Adrenal gland (tissue), 12 donors: ENCODE results near the gene NSRP1. TPM values are rescaled to one million over a fixed set of nuclear protein-coding genes. Genes with fewer than 3 reads are reported as not detected.
"Not testable (repeated sequence)": the region's sequence is repeated elsewhere in the genome, so short reads cannot be mapped to it uniquely, and the experiment has no call there.

Experiments used
- DNase-seq, 7 donors: peaks; one replicate each; pipeline ENCODE4 v3.0.0-alpha.2; 2019 to 2020
- H3K27ac ChIP-seq, 5 donors: fragments of 200-600 bp; sonication (generic) in 4 of 5; 1 replicate in 3 of 5; 2 replicates in 2 of 5; pipeline versions ENCODE4 v1.5.1 to v1.8.0; 2016 to 2020; ENCODE audit warnings: mild to moderate bottlenecking in 1 of 5
- H3K27me3 ChIP-seq: fragments of 200-600 bp; 2 replicates; pipeline ENCODE4 v1.8.0; 2021
- H3K36me3 ChIP-seq, 2 donors: fragments of 200-600 bp; replicated peaks in 1 of 2; 1 replicate in 1 of 2; 2 replicates in 1 of 2; pipeline versions ENCODE4 v1.5.1 to v1.8.0; 2018 to 2022
- H3K4me1 ChIP-seq, 2 donors: fragments of 200-600 bp; replicated peaks in 1 of 2; 1 replicate in 1 of 2; 2 replicates in 1 of 2; pipeline versions ENCODE4 v1.5.1 to v1.8.0; 2018 to 2021
- H3K4me3 ChIP-seq, 4 donors: fragments of 200-600 bp; sonication (generic) in 3 of 4; one replicate each; pipeline ENCODE4 v1.5.1; 2016 to 2018
- H3K9me3 ChIP-seq, 3 donors: fragments of 200-600 bp; sonication (generic) in 1 of 3; replicated peaks in 1 of 3; 1 replicate in 2 of 3; 2 replicates in 1 of 3; pipeline versions ENCODE4 v1.5.1 to v1.8.0; 2016 to 2021
- POLR2A ChIP-seq, 2 donors: fragments of 450-650 bp; IDR thresholded peaks; one replicate each; pipeline ENCODE4 v1.6.1; 2017; ENCODE audit warnings: antibody characterized with exemption in 2 of 2, mild to moderate bottlenecking in 2 of 2, moderate library complexity in 1 of 2
- WGBS, 4 donors: extraction: QIAGEN DNeasy Blood & Tissue Kit in 2 of 4; methylation state at CpG; one replicate each; pipeline versions ENCODE4 v1.1.5 to v1.1.7; 2013 to 2017; 5-methylcytosine and 5-hydroxymethylcytosine counted together
- intact Hi-C, 2 donors: fragments of 100-400 bp; cut with DNase I; formaldehyde crosslinking; loops; one replicate each; pipeline versions ENCODE4 v1.14.1 to v1.15.0; 2022 to 2023
- polyA plus RNA-seq, 3 donors: library from polyadenylated mRNA; stranded (reverse); fragments of 200-250 nt in 2 of 3; fragments of 350-450 nt in 1 of 3; fragmentation: Illumina TruSeq in 1 of 3; extraction: RNeasy Lipid Tissue Mini Kit (QIAGEN cat#74804) in 1 of 3; gene quantifications; one replicate each; pipeline ENCODE4 v1.2.3, GENCODE V29; 2013 to 2014
- total RNA-seq, 9 donors: library from RNA; depleted of rRNA in 4 of 9; stranded (reverse); fragments of >200 nt in 4 of 9; fragments of 120-200 nt in 1 of 9; fragmentation: NEBNext Ultra II Directional in 1 of 9; extraction: Animal tissue kit (Norgen Biotek cat#: 25700) in 1 of 9; gene quantifications; one replicate each; pipeline versions ENCODE4 v1.1.0 to v1.2.4, GENCODE V29; 2013 to 2023
- TF ChIP-seq, protein P1 (sequence below), 6 experiments: fragments of 450-650 bp in 4 of 6; fragments of 200-600 bp in 2 of 6; sonication (generic) in 1 of 6; IDR thresholded peaks; 1 replicate in 5 of 6; 2 replicates in 1 of 6; pipeline versions ENCODE4 v1.5.1 to v1.8.0; 2016 to 2021; ENCODE audit warnings: antibody characterized with exemption in 6 of 6, mild to moderate bottlenecking in 2 of 6, moderate library complexity in 1 of 6
- donor health status: healthy with polysubstance abuse.
- donor health status: Bipolar disorder and iron deficiency.
- donor health status: DM: yes; HTN: yes; CAD: no.
- donor health status: DM: no; HTN: no; CAD: no.
- donor health status: DM: no; HTN: no; CAD: no.
- donor health status: DM: yes; HTN: yes; CAD: no.

Gene NSRP1
- total and polyA plus RNA-seq, 12 donors = 8.9 to 63.6 (median 22.1) TPM

DNA sequence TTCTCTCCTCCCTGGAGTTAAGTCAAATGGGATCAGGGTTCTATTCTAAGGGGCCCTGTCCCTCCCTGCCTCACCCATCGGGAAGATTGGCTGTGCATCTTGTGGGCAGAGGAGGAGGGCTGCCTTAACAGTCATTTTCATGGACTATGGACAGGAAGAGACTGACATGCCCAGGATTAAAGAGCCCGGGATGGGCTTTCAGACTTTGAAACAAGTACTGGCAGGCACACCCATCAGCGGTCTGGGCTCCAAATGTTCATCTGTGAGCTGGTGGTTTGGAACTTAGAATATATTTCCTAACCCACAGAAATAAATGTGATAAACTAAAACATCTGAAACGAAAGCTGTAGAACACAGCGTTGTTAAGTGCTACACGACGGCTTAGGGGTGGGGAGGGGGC is 112.4 kb downstream of the NSRP1 start:
- 75 to 87% (median 81%) methylated on average over 7 of the region's 7 CpGs for WGBS, 4 donors
- intact Hi-C loops = no loop called here
- Histone ChIP-seq H3K9me3 (no peaks in the 10 kb centered on the region), H3K27ac (no peak overlapping the region), H3K4me1 (no peaks in the 10 kb centered on the region), H3K27me3 (no peaks in the 10 kb centered on the region), H3K36me3 (no peaks in the 10 kb centered on the region), H3K4me3 (no peak overlapping the region)
- TF ChIP-seq, protein P1, sequence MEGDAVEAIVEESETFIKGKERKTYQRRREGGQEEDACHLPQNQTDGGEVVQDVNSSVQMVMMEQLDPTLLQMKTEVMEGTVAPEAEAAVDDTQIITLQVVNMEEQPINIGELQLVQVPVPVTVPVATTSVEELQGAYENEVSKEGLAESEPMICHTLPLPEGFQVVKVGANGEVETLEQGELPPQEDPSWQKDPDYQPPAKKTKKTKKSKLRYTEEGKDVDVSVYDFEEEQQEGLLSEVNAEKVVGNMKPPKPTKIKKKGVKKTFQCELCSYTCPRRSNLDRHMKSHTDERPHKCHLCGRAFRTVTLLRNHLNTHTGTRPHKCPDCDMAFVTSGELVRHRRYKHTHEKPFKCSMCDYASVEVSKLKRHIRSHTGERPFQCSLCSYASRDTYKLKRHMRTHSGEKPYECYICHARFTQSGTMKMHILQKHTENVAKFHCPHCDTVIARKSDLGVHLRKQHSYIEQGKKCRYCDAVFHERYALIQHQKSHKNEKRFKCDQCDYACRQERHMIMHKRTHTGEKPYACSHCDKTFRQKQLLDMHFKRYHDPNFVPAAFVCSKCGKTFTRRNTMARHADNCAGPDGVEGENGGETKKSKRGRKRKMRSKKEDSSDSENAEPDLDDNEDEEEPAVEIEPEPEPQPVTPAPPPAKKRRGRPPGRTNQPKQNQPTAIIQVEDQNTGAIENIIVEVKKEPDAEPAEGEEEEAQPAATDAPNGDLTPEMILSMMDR (IDR thresholded peaks at IDR 0.05) = no peak
- no peak for TF ChIP-seq POLR2A (IDR thresholded peaks at IDR 0.05)
- DNase-seq = no peak

DNA sequence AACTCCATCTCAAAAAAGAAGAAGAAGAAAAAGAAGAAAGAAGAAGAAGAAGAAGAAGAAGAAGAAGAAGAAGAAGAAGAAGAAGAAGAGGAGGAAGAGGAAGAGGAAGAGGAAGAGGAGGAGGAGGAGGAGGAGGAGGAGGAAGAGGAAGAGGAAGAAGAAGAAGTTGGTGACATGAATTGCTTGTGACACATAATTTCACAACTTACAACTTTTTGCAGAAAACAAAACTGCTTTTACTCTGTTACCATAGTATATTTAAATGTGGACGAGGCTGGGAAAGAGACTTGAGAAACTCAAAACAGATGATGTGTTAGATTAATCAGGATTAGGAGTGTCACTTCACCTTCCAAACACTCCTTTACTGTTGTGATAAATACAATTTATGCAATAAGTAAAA is 113.4 kb downstream of the NSRP1 start:
- 66 to 83% (median 74%) methylated on average over 1 of the region's 1 CpG for WGBS, 4 donors
- not testable (repeated sequence) for H3K27me3 ChIP-seq

DNA sequence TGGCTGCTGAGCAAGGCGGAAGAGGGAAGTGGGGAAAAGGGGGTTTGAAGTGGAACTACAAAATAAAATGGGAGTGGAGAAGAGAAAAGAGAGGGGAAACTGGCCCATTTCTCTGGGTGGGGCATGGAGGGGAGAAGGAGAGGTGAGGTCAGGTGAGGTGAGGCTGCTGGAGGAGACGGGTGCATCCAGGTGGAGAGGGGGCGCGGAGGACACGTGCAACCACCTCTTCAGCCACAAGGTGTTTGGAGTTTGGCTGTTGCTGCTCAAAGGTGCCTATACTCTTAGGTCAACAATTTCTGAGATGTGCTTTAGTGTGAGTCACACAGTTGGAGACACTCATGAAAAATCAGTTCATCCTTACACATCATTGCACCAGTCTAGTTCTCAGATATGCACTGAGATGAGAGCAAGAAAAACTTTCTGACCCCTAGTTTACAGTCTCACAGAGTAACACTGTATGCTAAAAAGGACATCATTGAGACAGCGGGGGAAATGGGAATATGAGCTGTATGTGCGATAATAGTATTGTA is 114.0 kb downstream of the NSRP1 start:
- Histone ChIP-seq H3K9me3 (no peaks in the 10 kb centered on the region), H3K4me3 (no peak overlapping the region), H3K27me3 (peaks cover 5% of the 10 kb centered on the region), H3K27ac (no peak overlapping the region), H3K36me3 (no peaks in the 10 kb centered on the region), H3K4me1 (peaks cover 4 to 5% of the 10 kb centered on the region in 2 donors)
- WGBS, 4 donors = 86 to 93% (median 91%) methylated on average over 7 of the region's 7 CpGs
- no peak for DNase-seq
- intact Hi-C loops = no loop called here
- TF ChIP-seq, protein P1 (IDR thresholded peaks at IDR 0.05) = no peak
- no peak for TF ChIP-seq POLR2A (IDR thresholded peaks at IDR 0.05)

More for the DNA sequence above, 113.4 kb downstream of the NSRP1 start:
- H3K9me3 ChIP-seq, H3K27ac ChIP-seq, DNase-seq, intact Hi-C loops, H3K36me3 ChIP-seq, H3K4me3 ChIP-seq, H3K4me1 ChIP-seq: not testable (repeated sequence)

DNA sequence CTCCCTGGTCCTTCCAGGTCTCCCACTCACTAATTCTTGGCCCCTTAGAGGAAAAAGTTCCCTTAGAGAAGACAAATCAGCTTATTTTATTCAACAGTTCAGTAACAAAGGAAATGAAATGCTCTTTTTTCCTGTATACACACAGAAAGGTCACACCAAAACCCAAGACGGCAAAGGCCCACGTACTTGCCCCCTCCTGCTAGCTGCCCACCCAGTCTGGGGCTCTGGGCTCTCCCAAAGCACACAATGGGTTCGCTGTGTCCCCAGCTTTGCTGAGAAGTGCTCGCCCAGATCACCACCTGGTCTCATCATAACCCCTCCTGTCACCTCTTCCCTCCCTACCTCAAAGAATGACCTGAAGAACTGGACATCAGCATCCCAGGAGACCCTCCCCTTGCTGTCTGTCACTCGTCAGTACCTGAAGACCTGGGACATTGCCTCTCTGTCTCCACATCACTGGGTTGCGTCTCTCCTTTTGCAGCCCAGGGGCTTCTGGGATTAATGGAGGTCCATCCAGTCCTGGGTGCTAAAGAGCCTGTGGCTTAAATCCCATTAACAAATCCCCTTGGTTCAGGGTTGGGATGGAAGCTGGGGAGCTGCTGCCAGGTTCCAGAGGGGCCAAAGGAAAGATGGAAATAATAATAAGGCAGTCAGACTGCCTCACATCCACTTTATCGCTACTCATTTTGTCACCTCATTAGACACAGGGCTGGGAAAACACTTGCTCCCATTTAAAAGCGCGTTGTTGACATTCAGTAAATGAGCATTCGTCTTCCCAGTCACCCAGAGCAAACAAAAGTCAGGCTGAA is 115.6 kb downstream of the NSRP1 start:
- H3K4me3 ChIP-seq = no peak overlapping the region
- whole genome bisulfite sequencing, 4 donors = 81 to 84% (median 82%) methylated on average over 10 of the region's 10 CpGs
- H3K9me3 ChIP-seq = no peaks in the 10 kb centered on the region
- TF ChIP-seq, protein P1 (IDR thresholded peaks at IDR 0.05) = no peak
- TF ChIP-seq POLR2A (IDR thresholded peaks at IDR 0.05) = no peak
- peaks cover 10 to 12% of the 10 kb centered on the region in 2 donors for H3K4me1 ChIP-seq
- no peaks in the 10 kb centered on the region for H3K36me3 ChIP-seq
- peaks cover 11% of the 10 kb centered on the region for H3K27me3 ChIP-seq
- intact Hi-C loops = no loop called here
- no peak for DNase-seq
- no peak overlapping the region for H3K27ac ChIP-seq
